Measurements from ENCODE around the gene IL20RB.

Gene IL20RB

DNA sequence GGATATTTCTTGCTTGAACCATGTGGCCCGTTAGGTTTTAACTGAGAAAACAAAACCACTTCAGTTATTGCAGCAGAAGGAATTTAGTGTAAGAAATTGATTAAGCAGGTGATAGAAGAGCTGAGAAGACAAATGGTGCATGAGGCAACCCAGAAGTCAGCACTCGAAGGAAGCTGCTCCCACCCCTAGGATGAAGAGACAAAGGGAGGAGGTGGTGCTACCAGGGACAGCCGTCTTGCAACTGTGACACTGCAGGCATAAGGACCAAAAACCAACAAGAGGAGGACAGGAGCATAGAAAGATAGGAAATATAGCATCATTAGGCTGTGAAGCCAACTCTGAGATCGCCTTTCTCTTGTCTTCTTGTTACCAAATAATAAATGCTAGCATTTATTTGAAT is 89.0 kb downstream of the IL20RB start:
- no peak for DNase-seq

DNA sequence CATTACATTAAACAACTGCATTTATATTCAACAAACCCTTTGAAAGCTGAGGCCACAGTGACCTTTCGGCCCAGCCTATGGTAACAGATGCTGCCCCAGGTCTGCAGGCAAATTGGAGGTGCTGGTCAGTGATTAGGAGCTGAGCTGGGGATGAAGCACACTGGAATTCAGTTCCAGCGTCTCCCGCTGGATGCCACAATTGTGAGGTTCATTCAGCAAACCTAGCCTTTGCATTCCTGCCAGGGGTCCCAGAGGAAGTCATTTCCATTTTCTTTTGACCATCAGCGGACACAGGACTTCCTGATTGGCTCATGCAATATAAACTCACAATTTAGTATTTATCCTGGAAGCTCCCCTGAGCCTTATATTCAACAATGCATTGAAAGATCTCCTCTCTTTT is 89.5 kb downstream of the IL20RB start:
- DNase-seq: no peak

DNA sequence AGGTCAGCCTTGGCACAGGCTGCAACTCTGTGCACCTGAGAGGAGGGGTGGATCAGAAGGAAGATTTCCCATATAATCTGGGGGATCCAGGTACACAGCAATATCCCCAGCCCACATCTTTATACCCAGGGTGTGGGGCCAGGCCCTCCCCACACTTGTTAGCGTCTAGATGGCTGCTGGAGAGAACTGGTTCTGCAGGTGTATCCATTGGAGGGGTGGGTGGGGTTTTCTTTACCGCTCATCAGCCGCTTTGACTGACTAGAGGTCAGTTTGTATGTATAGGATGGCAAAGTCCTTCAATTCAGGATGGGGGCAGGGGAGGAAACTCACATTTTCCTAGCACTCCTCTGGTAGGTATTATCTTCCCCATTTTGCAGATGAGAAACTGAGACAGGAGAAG is 92.5 kb downstream of the IL20RB start:
- no peak for DNase-seq

DNA sequence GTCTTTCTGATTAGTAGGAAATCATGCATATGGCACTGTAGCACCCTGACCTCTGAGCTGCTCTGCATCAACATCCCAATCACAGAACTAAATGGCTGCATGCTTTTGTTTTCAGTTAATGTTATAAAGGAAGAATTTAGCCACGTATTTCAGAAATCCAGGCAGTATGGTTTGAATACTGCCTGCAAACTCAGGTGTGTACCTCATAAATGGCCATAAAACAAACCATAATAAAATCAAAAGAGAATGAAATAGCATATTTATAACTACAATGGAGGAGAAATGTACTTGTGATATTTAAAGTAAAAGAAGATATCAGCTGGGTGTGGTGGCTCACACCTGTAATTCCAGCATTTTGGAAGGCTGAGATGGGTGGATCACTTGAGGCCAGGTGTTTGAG is 94.5 kb downstream of the IL20RB start:
- DNase-seq: no peak

Data from NCI-H1417 (cell line).